K562 (cell line): Measurements from ENCODE around the gene PRELID3B. TPM values are rescaled to one million over a fixed set of nuclear protein-coding genes. Genes with fewer than 3 reads are reported as not detected.

Experiments
- ATAC-seq: fragments of 200-7000 bp; cut with Tn5 transposase; 3 replicates; pipeline ENCODE4 v1.9.1; 2020; ENCODE audit warnings: moderate library complexity
- BruUV-seq: library from RNA; stranded (reverse); fragments of 400-500 nt; replicated peaks from 2 replicates; lab custom pipeline; 2021; lab: Mats Ljungman, UMichigan
- CTCF ChIA-PET: fragments of 300-600 bp; formaldehyde crosslinking; extraction: SDS; loops from one replicate; lab custom pipeline; 2021; ENCODE audit warnings: low intra/inter-chr PET ratio; lab: Yijun Ruan, JAX
- POLR2A ChIA-PET: fragments of 300-600, 350-650 bp; sonication (Branson Sonifier 250); formaldehyde crosslinking; extraction: SDS; loops from one replicate; lab custom pipeline; 2021; ENCODE audit warnings: antibody characterized with exemption, inconsistent platforms; lab: Yijun Ruan, JAX
- DNase-seq, 4 experiments: peaks; one replicate each; pipeline versions ENCODE4 v3.0.0 to v3.0.0-alpha.2; 2011 to 2018; ENCODE audit warnings: low spot score in 3 of 4, mixed read lengths in 3 of 4; ENCODE audit errors: extremely low read depth in 1 of 4
- FAIRE-seq: peaks from 2 replicates; lab custom pipeline; 2011; peaks lifted over from hg19 to GRCh38; lab: Jason Lieb, UNC
- H2AFZ ChIP-seq: 2 replicates; pipeline ENCODE4 v1.6.0; 2011; ENCODE audit warnings: low read depth, low read length, control low read depth, inconsistent platforms
- H3K27ac ChIP-seq: fragments of 200-600 bp; 3 replicates; pipeline ENCODE4 v1.8.0; 2011; ENCODE audit warnings: low read depth, mild to moderate bottlenecking, control low read depth, inconsistent platforms, low read length, moderate library complexity, mixed read lengths; ENCODE audit errors: extremely low read depth
- H3K27me3 ChIP-seq, 2 experiments: fragments of 300-600 bp in 1 of 2; 2 replicates in 1 of 2; 3 replicates in 1 of 2; pipeline versions ENCODE4 v1.6.0 to v1.8.0; 2011; ENCODE audit warnings: inconsistent platforms in 2 of 2, low read length in 2 of 2, mild to moderate bottlenecking in 1 of 2, mixed read lengths in 1 of 2, moderate library complexity in 1 of 2; ENCODE audit not compliant: control insufficient read depth in 2 of 2, insufficient read depth in 2 of 2
- H3K36me3 ChIP-seq: fragments of 300-600 bp; 3 replicates; pipeline ENCODE4 v1.8.0; 2011; ENCODE audit warnings: mild to moderate bottlenecking, low read length, inconsistent platforms; ENCODE audit not compliant: control insufficient read depth, insufficient read depth
- H3K4me1 ChIP-seq, 2 experiments: fragments of 200-600 bp in 1 of 2; replicated peaks in 1 of 2; 2 replicates in 1 of 2; 3 replicates in 1 of 2; pipeline versions ENCODE4 v1.5.1 to v1.8.0; 2011; ENCODE audit warnings: inconsistent platforms in 2 of 2, low read length in 2 of 2, mild to moderate bottlenecking in 1 of 2, mixed read lengths in 1 of 2, moderate library complexity in 1 of 2; ENCODE audit not compliant: control insufficient read depth in 2 of 2, insufficient read depth in 2 of 2
- H3K4me2 ChIP-seq: 2 replicates; pipeline ENCODE4 v1.6.1; 2011; ENCODE audit warnings: low read length, control low read depth, inconsistent platforms, mixed read lengths; ENCODE audit not compliant: insufficient read depth
- H3K4me3 ChIP-seq: fragments of 200-600 bp; sonication (generic), shearing (Covaris generic); 2 replicates; pipeline ENCODE4 v1.5.1; 2016; ENCODE audit warnings: control low read depth, inconsistent platforms
- H3K79me2 ChIP-seq: fragments of 200-600 bp; 3 replicates; pipeline ENCODE4 v1.8.0; 2011; ENCODE audit warnings: low read length, inconsistent platforms; ENCODE audit not compliant: control insufficient read depth, insufficient read depth
- H3K9ac ChIP-seq, 2 experiments: 2 replicates each; pipeline versions ENCODE4 v1.6.0 to v1.6.1; 2011; ENCODE audit warnings: low read depth in 2 of 2, low read length in 2 of 2, control low read depth in 1 of 2, inconsistent platforms in 1 of 2, mild to moderate bottlenecking in 1 of 2, mixed read lengths in 1 of 2; ENCODE audit not compliant: insufficient read depth in 1 of 2
- H3K9me1 ChIP-seq: one replicate; pipeline ENCODE4 v1.6.0; 2011; ENCODE audit warnings: inconsistent platforms, mild to moderate bottlenecking, low read length, moderate library complexity; ENCODE audit not compliant: control insufficient read depth, insufficient read depth
- H3K9me3 ChIP-seq: replicated peaks from 2 replicates; pipeline ENCODE4 v1.5.1; 2011; ENCODE audit warnings: low read depth, low read length, inconsistent platforms; ENCODE audit not compliant: control insufficient read depth, insufficient read depth
- H4K20me1 ChIP-seq: replicated peaks from 2 replicates; pipeline ENCODE4 v1.6.1; 2011; ENCODE audit warnings: low read length, inconsistent platforms, mixed read lengths; ENCODE audit not compliant: control insufficient read depth, insufficient read depth
- GTF2A2 ChIP-seq: IDR thresholded peaks from 2 replicates; pipeline ENCODE4 v1.6.1; 2016; ENCODE audit warnings: mild to moderate bottlenecking, missing genetic modification characterization, missing compliant biosample characterization
- KDM1A ChIP-seq, 2 experiments: fragments of 450-650 bp; IDR thresholded peaks; 2 replicates each; pipeline ENCODE4 v1.6.1; 2016; ENCODE audit warnings: mild to moderate bottlenecking in 2 of 2
- MAX ChIP-seq: sonication (generic); formaldehyde crosslinking; IDR thresholded peaks from 2 replicates; pipeline ENCODE4 v1.9.0; 2022; ENCODE audit warnings: mild to moderate bottlenecking, missing genetic modification reagents
- MEF2A ChIP-seq: IDR thresholded peaks from 2 replicates; pipeline ENCODE4 v1.6.1; 2011; ENCODE audit warnings: low read depth, mild to moderate bottlenecking, low read length, moderate library complexity; ENCODE audit not compliant: control insufficient read depth
- MEIS2 ChIP-seq: fragments of 450-650 bp; IDR thresholded peaks from 2 replicates; pipeline ENCODE4 v1.6.1; 2014; ENCODE audit warnings: mild to moderate bottlenecking; ENCODE audit not compliant: partially characterized antibody
- NFIC ChIP-seq: fragments of 450-650 bp; IDR thresholded peaks from 2 replicates; pipeline ENCODE4 v1.6.1; 2017; ENCODE audit warnings: mild to moderate bottlenecking, inconsistent platforms
- NR4A1 ChIP-seq, 2 experiments: fragments of 250-450 bp in 1 of 2; fragments of 450-650 bp in 1 of 2; sonication (Bioruptor Pico) in 1 of 2; IDR thresholded peaks; 2 replicates each; pipeline versions ENCODE4 v1.4.0 to v1.6.1; 2016 to 2020; ENCODE audit warnings: mild to moderate bottlenecking in 2 of 2, missing compliant biosample characterization in 1 of 2, missing genetic modification characterization in 1 of 2, moderate library complexity in 1 of 2
- PBX2 ChIP-seq, 2 experiments: IDR thresholded peaks in 1 of 2; conservative IDR thresholded peaks in 1 of 2; 2 replicates each; pipeline ENCODE4 v1.6.1; 2016; ENCODE audit warnings: low read depth in 2 of 2, mild to moderate bottlenecking in 1 of 2, missing compliant biosample characterization in 1 of 2, missing genetic modification characterization in 1 of 2, moderate library complexity in 1 of 2
- RBFOX2 ChIP-seq: fragments of 200-400 bp; formaldehyde crosslinking; IDR thresholded peaks from 2 replicates; pipeline ENCODE4 v1.6.1; 2017; ENCODE audit warnings: low read depth, mild to moderate bottlenecking, low read length, moderate library complexity
- RCOR1 ChIP-seq, 2 experiments: IDR thresholded peaks; 2 replicates each; pipeline ENCODE4 v1.6.1; 2012; ENCODE audit warnings: low read depth in 2 of 2, low read length in 2 of 2, borderline replicate concordance in 1 of 2, improper control_type of control experiment in 1 of 2
- ZFP36 ChIP-seq: fragments of 150-350 bp; IDR thresholded peaks from 2 replicates; pipeline ENCODE4 v1.6.1; 2018; ENCODE audit warnings: low read length, low read depth; ENCODE audit not compliant: partially characterized antibody
- ZNF121 ChIP-seq: sonication (generic); formaldehyde crosslinking; conservative IDR thresholded peaks from 2 replicates; pipeline ENCODE4 v1.8.0; 2022; ENCODE audit warnings: missing genetic modification reagents
- ZNF263 ChIP-seq: sonication (generic); formaldehyde crosslinking; IDR thresholded peaks from 2 replicates; pipeline ENCODE4 v1.8.0; 2022; ENCODE audit warnings: mild to moderate bottlenecking, missing genetic modification reagents, borderline replicate concordance
- WGBS: fragments of 100-300 bp; shearing (Covaris generic); methylation state at CpG from one replicate; pipeline ENCODE4 v1.1.6; 2016; ENCODE audit warnings: low coverage, mixed read lengths; ENCODE audit not compliant: insufficient coverage; ENCODE audit errors: missing lambda C conversion rate; 5-methylcytosine and 5-hydroxymethylcytosine counted together
- in situ Hi-C: fragments of 300-500 bp; cut with MboI; formaldehyde crosslinking; loops from 4 replicates; pipeline ENCODE4 v1.15.0; 2018; ENCODE audit warnings: inconsistent platforms, mixed read lengths
- intact Hi-C: fragments of 100-400 bp; cut with micrococcal nuclease; formaldehyde crosslinking; loops from 2 replicates; pipeline ENCODE4 v1.14.2; 2022
- polyA plus RNA-seq, 8 experiments: library from polyadenylated mRNA; depleted of rRNA in 4 of 8; stranded (reverse) in 5 of 8; unstranded in 3 of 8; fragments of >200 nt; fragmentation: Nextera tagmentation in 2 of 8; fragmentation: Illumina TruSeq in 1 of 8; extraction: Ambion mirVana in 2 of 8; extraction: Trizol in 1 of 8; gene quantifications; 2 replicates each; pipeline versions ENCODE4 v1.2.1 to v1.2.3, GENCODE V29; 2011 to 2014; ENCODE audit warnings: inconsistent platforms in 1 of 8, missing spikeins in 1 of 8
- total RNA-seq, 7 experiments: library from RNA; depleted of rRNA in 6 of 7; stranded (reverse); fragments of >200 nt in 6 of 7; fragmentation: Illumina TruSeq in 2 of 7; extraction: Trizol in 2 of 7; gene quantifications; 2 replicates each; pipeline versions ENCODE4 v1.2.1 to v1.2.3, GENCODE V29; 2011 to 2021; ENCODE audit warnings: low replicate concordance in 1 of 7

Gene PRELID3B
- total and polyA plus RNA-seq, 9 of the 15 experiments (the other 6 are each of a cell fraction or from before 2014, with no cell fraction given): 77.0 to 186 (median 101) TPM

- peaks cover 41% of the 10 kb centered on the region for H3K79me2 ChIP-seq
- in situ Hi-C loops: no loop called here
- BruUV-seq: no TSS peak
- ChIA-PET CTCF (no interaction called here), POLR2A (interaction anchor here (1.1 kb wide), 2 partner anchors 16 to 21 kb away, joined by 3 read pairs; no protein-coding TSS in a partner anchor)
- ATAC-seq (no peak), DNase-seq (no peak), FAIRE-seq (no peak)
- no peaks in the 10 kb centered on the region for H3K9me3 ChIP-seq
- 72% methylated on average over 16 of the region's 17 CpGs for WGBS
- peaks cover 2% of the 10 kb centered on the region for H4K20me1 ChIP-seq
- H3K4me1 ChIP-seq: peaks cover 31 to 81% of the 10 kb centered on the region in 2 experiments
- peaks cover 6% of the 10 kb centered on the region for H3K9me1 ChIP-seq
- H3K27me3 ChIP-seq: no peaks in the 10 kb centered on the region
- H3K9ac ChIP-seq: peak overlapping the region; percentile 91 to 99; a peak in 3 of 4 replicates
- H3K4me3 ChIP-seq: peak overlapping the region; percentile 66; the same call in 1 of the 2 replicates
- peak overlapping the region; percentile 87 for H3K4me2 ChIP-seq
- peaks cover 52% of the 10 kb centered on the region; the same call in 2 of the 3 replicates for H3K36me3 ChIP-seq
- intact Hi-C loops: no loop called here
- H2AFZ ChIP-seq: no peak overlapping the region
- H3K27ac ChIP-seq: no peak overlapping the region; the same call in 2 of the 3 replicates
- peak; percentile 73 for TF ChIP-seq NFIC
- no peak for TF ChIP-seq MEF2A
- TF ChIP-seq ZNF121: no peak
- TF ChIP-seq GTF2A2 (tag): no peak
- TF ChIP-seq KDM1A (IDR thresholded peaks at IDR 0.05): peak in 1 of 2 experiments; percentile 48; a peak in 2 of 4 replicates
- 0 out of 2 replicates have a peak, but pooled peaks have one; percentile 2 for TF ChIP-seq RBFOX2
- peak; percentile 96 for TF ChIP-seq ZFP36
- TF ChIP-seq RCOR1 (IDR thresholded peaks at IDR 0.05; ENCODE audit: borderline replicate concordance in 1 of 2, low read depth in 2 of 2, low read length in 2 of 2): 0 out of 4 replicates have a peak, but pooled peaks of 1 of the 2 experiments have one; percentile 42
- TF ChIP-seq MEIS2: peak; percentile 37
- TF ChIP-seq NR4A1 (CRISPR knock-in tag; IDR thresholded peaks at IDR 0.05): no peak
- TF ChIP-seq NR4A1 (tag; IDR thresholded peaks at IDR 0.05): no peak
- TF ChIP-seq MAX (CRISPR knock-in tag): peak; percentile 21; the same call in 1 of the 2 replicates
- TF ChIP-seq ZNF263: no peak
- TF ChIP-seq PBX2 (CRISPR knock-in tag; IDR thresholded peaks at IDR 0.05; ENCODE audit: low read depth): no peak
- TF ChIP-seq PBX2 (tag; conservative IDR thresholded peaks at IDR 0.05; ENCODE audit: low read depth): peak; percentile 54; the same call in 1 of the 2 replicates
Measured at GRCh38 chr20:59004763-59005522, 37.6 kb downstream of the PRELID3B start.
